Measurements from ENCODE around the gene TMC8.

TMC8 gene

GRCh38 chr17:78144147-78144719 is 13.7 kb downstream of the TMC8 start:
- DNase-seq (ENCODE audit: low spot score) (peak; percentile 78), ATAC-seq (ENCODE audit: low read depth) (peak; percentile 10; the same call in 1 of the 3 replicates)
- TF ChIP-seq CTCF (IDR thresholded peaks at IDR 0.05; ENCODE audit: poor library complexity, severe bottlenecking): peak; percentile 13
- Histone ChIP-seq H3K36me3 (ENCODE audit: low read depth) (no peaks in the 10 kb centered on the region), H3K9me3 (ENCODE audit: severe bottlenecking) (no peaks in the 10 kb centered on the region), H3K4me3 (ENCODE audit: severe bottlenecking) (no peak overlapping the region), H3K4me1 (ENCODE audit: insufficient read depth, poor library complexity, severe bottlenecking) (peaks cover 34% of the 10 kb centered on the region), H3K27me3 (ENCODE audit: insufficient read depth, poor library complexity, severe bottlenecking) (no peaks in the 10 kb centered on the region), H3K27ac (ENCODE audit: poor library complexity, severe bottlenecking) (peak overlapping the region; percentile 2)

- Histone ChIP-seq H3K4me3 (ENCODE audit: severe bottlenecking) (no peak overlapping the region), H3K27ac (ENCODE audit: poor library complexity, severe bottlenecking) (peak overlapping the region; percentile 2), H3K27me3 (ENCODE audit: insufficient read depth, poor library complexity, severe bottlenecking) (no peaks in the 10 kb centered on the region), H3K36me3 (ENCODE audit: low read depth) (no peaks in the 10 kb centered on the region), H3K9me3 (ENCODE audit: severe bottlenecking) (no peaks in the 10 kb centered on the region), H3K4me1 (ENCODE audit: insufficient read depth, poor library complexity, severe bottlenecking) (peaks cover 31% of the 10 kb centered on the region)
- ATAC-seq (ENCODE audit: low read depth) (no peak), DNase-seq (ENCODE audit: low spot score) (no peak)
- TF ChIP-seq CTCF (IDR thresholded peaks at IDR 0.05; ENCODE audit: poor library complexity, severe bottlenecking): no peak
Observed at GRCh38 chr17:78144736-78145641, 14.4 kb downstream of the TMC8 start.

- H3K27me3 ChIP-seq (ENCODE audit: insufficient read depth, poor library complexity, severe bottlenecking): no peaks in the 10 kb centered on the region
- H3K4me1 ChIP-seq (ENCODE audit: insufficient read depth, poor library complexity, severe bottlenecking): peaks cover 20% of the 10 kb centered on the region
- H3K36me3 ChIP-seq (ENCODE audit: low read depth): no peaks in the 10 kb centered on the region
- DNase-seq (ENCODE audit: low spot score) (no peak), ATAC-seq (ENCODE audit: low read depth) (no peak)
- no peaks in the 10 kb centered on the region for H3K9me3 ChIP-seq (ENCODE audit: severe bottlenecking)
- no peak overlapping the region for H3K4me3 ChIP-seq (ENCODE audit: severe bottlenecking)
- no peak overlapping the region for H3K27ac ChIP-seq (ENCODE audit: poor library complexity, severe bottlenecking)
- no peak for TF ChIP-seq CTCF (IDR thresholded peaks at IDR 0.05; ENCODE audit: poor library complexity, severe bottlenecking)
Observed at GRCh38 chr17:78146471-78146869, 15.9 kb downstream of the TMC8 start.

GRCh38 chr17:78146881-78147280 is 16.3 kb downstream of the TMC8 start:
- no peaks in the 10 kb centered on the region for H3K27me3 ChIP-seq (ENCODE audit: insufficient read depth, poor library complexity, severe bottlenecking)
- no peaks in the 10 kb centered on the region for H3K9me3 ChIP-seq (ENCODE audit: severe bottlenecking)
- no peaks in the 10 kb centered on the region for H3K36me3 ChIP-seq (ENCODE audit: low read depth)
- no peak for DNase-seq (ENCODE audit: low spot score)
- H3K4me1 ChIP-seq (ENCODE audit: insufficient read depth, poor library complexity, severe bottlenecking): peaks cover 16% of the 10 kb centered on the region
- H3K27ac ChIP-seq (ENCODE audit: poor library complexity, severe bottlenecking): no peak overlapping the region
- no peak for TF ChIP-seq CTCF (IDR thresholded peaks at IDR 0.05; ENCODE audit: poor library complexity, severe bottlenecking)
- no peak overlapping the region for H3K4me3 ChIP-seq (ENCODE audit: severe bottlenecking)
- ATAC-seq (ENCODE audit: low read depth): no peak
